Lower leg skin (tissue), 4 donors: ENCODE results near the gene OR8B12. TPM values are rescaled to one million over a fixed set of nuclear protein-coding genes. Genes with fewer than 3 reads are reported as not detected.

ENCODE experiments used
- DNase-seq, 2 donors: peaks; one replicate each; pipeline ENCODE4 v3.0.0-alpha.2; 2019; ENCODE audit warnings: low spot score in 2 of 2
- H3K4me3 ChIP-seq: fragments of 200-600 bp; sonication (generic); 2 replicates; pipeline ENCODE4 v1.5.1; 2017; ENCODE audit warnings: mild to moderate bottlenecking, low read depth; ENCODE audit not compliant: poor library complexity, severe bottlenecking
- POLR2A ChIP-seq, 2 donors: fragments of 450-650 bp; IDR thresholded peaks; one replicate each; pipeline ENCODE4 v1.6.1; 2016 to 2017; ENCODE audit warnings: antibody characterized with exemption in 2 of 2, mild to moderate bottlenecking in 1 of 2, moderate library complexity in 1 of 2
- WGBS, 2 donors: methylation state at CpG; one replicate each; pipeline ENCODE4 v1.1.5; 2018; 5-methylcytosine and 5-hydroxymethylcytosine counted together
- intact Hi-C: fragments of 100-400 bp; cut with DNase I; formaldehyde crosslinking; loops from one replicate; pipeline ENCODE4 v1.15.0; 2023; ENCODE audit warnings: low total_unique reads
- total RNA-seq, 4 donors: library from RNA; depleted of rRNA; stranded (reverse); fragments of >200 nt; gene quantifications; one replicate each; pipeline ENCODE4 v1.1.0, GENCODE V29; 2016
- TF ChIP-seq, protein P1 (sequence below), 3 donors: fragments of 450-650 bp; IDR thresholded peaks; one replicate each; pipeline ENCODE4 v1.5.1; 2016; ENCODE audit warnings: antibody characterized with exemption in 3 of 3, mild to moderate bottlenecking in 3 of 3, moderate library complexity in 2 of 3

OR8B12 gene
- total RNA-seq, 4 donors from 2014 or later = not detected

DNA sequence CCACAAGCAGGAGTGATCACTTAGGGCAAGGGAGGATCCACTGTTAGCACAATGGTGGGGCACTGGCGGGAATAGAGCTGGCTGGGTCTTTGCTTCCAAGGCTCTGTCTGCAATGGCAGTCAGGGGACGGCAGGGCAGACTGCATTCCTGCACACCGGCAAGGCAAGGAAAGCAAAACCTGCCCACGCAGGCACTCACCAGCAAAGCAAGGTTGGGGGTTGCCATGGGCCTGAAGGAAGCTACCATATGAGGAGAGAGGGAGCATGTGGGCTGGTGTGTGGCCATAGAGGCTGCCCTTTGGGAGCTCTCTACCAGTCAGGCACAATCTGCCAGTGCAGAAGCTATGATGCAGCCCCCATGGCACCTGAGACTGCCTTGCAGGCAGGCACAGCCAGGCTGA lies 33.2 kb downstream of the OR8B12 start:
- TF ChIP-seq, protein P1, sequence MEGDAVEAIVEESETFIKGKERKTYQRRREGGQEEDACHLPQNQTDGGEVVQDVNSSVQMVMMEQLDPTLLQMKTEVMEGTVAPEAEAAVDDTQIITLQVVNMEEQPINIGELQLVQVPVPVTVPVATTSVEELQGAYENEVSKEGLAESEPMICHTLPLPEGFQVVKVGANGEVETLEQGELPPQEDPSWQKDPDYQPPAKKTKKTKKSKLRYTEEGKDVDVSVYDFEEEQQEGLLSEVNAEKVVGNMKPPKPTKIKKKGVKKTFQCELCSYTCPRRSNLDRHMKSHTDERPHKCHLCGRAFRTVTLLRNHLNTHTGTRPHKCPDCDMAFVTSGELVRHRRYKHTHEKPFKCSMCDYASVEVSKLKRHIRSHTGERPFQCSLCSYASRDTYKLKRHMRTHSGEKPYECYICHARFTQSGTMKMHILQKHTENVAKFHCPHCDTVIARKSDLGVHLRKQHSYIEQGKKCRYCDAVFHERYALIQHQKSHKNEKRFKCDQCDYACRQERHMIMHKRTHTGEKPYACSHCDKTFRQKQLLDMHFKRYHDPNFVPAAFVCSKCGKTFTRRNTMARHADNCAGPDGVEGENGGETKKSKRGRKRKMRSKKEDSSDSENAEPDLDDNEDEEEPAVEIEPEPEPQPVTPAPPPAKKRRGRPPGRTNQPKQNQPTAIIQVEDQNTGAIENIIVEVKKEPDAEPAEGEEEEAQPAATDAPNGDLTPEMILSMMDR (IDR thresholded peaks at IDR 0.05) = no peak
- TF ChIP-seq POLR2A (IDR thresholded peaks at IDR 0.05) = no peak
- DNase-seq = no peak
- no peak overlapping the region for H3K4me3 ChIP-seq
- intact Hi-C loops = no loop called here
- WGBS, 2 donors = 32 to 50% methylated on average over 4 of the region's 4 CpGs

DNA sequence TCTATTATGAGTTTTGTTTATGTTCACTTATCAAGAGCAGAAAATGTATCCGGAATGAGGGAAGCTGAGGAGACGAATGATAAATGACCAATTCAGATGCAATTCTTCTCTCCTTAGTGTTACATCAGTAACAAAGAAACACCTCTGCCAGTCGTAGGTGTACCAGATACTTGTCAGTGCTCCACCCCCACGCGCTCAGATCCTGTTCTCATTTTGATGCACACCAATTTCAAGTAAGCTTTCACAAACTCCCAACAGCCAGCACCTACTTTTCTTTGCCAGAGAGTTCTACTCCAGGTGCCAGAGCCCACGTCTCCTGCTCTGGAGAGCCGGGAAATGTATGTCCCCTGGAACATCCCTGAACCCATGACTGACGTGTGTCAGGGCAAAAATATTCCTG lies 43.7 kb downstream of the OR8B12 start:
- intact Hi-C loops = no loop called here
- H3K4me3 ChIP-seq = no peak overlapping the region
- TF ChIP-seq, protein P1 (IDR thresholded peaks at IDR 0.05) = no peak
- no peak for TF ChIP-seq POLR2A (IDR thresholded peaks at IDR 0.05)
- no peak for DNase-seq
- WGBS, 2 donors = 76 to 78% methylated on average over 8 of the region's 8 CpGs

GRCh38 chr11:124493016-124493655 lies 50.3 kb downstream of the OR8B12 start:
- DNase-seq = no peak
- no peak overlapping the region for H3K4me3 ChIP-seq
- WGBS, 2 donors = 89 to 90% methylated on average over 4 of the region's 4 CpGs
- TF ChIP-seq, protein P1 (IDR thresholded peaks at IDR 0.05) = no peak
- TF ChIP-seq POLR2A (IDR thresholded peaks at IDR 0.05) = no peak
- intact Hi-C loops = no loop called here

Other genes with a start within 250 kb of the OR8B12 start
- not detected for gene OR8D1, start 229.7 kb downstream of the OR8B12 start, total RNA-seq
- gene OR8D2, start 223.5 kb downstream of the OR8B12 start, total RNA-seq = not detected
- not detected for gene OR8B2, start 159.2 kb downstream of the OR8B12 start, total RNA-seq
- gene OR8B3, start 144.6 kb downstream of the OR8B12 start, total RNA-seq = not detected
- gene OR8B4, start 118.8 kb downstream of the OR8B12 start, total RNA-seq = not detected
- not detected for gene OR8B8, start 98.0 kb downstream of the OR8B12 start, total RNA-seq
- not detected for gene OR8A1, start 26.3 kb upstream of the OR8B12 start, total RNA-seq
- gene PANX3, start 67.8 kb upstream of the OR8B12 start, total RNA-seq = not detected
- gene TBRG1, start 79.2 kb upstream of the OR8B12 start, total RNA-seq = 10 to 100 TPM; 13.9 to 24.9 (median 17.9) TPM
- 1 to 10 TPM; 4.1 to 6.4 (median 6.1) TPM for gene SIAE, start 130.1 kb upstream of the OR8B12 start, total RNA-seq
- 1 to 10 TPM; 1.9 to 6.2 (median 2.9) TPM for gene SPA17, start 130.2 kb upstream of the OR8B12 start, total RNA-seq
- gene NRGN, start 196.3 kb upstream of the OR8B12 start, total RNA-seq = under 1 TPM in 2 of 4 donors, not detected in 2; 0.56 to 0.84 TPM
- gene VSIG2, start 208.6 kb upstream of the OR8B12 start, total RNA-seq = 1 to 10 TPM in 1 of 4 donors, under 1 TPM in 3; 0.30 to 2.3 (median 0.55) TPM
- gene ESAM, start 218.6 kb upstream of the OR8B12 start, total RNA-seq = 10 to 100 TPM in 3 of 4 donors, 1 to 10 TPM in 1; 6.1 to 24.1 (median 11.4) TPM